NOMO-1 (cell line): Measurements from ENCODE around the gene NQO1.
A peak's percentile ranks its signal among the peaks of the same experiment; 100 is the strongest.

ENCODE experiments used
- DNase-seq, 2 experiments: peaks; one replicate each; lab custom pipeline; 2025; ENCODE audit not compliant: unreplicated experiment in 2 of 2; lab: John Stamatoyannopoulos, UW

Gene NQO1

DNA sequence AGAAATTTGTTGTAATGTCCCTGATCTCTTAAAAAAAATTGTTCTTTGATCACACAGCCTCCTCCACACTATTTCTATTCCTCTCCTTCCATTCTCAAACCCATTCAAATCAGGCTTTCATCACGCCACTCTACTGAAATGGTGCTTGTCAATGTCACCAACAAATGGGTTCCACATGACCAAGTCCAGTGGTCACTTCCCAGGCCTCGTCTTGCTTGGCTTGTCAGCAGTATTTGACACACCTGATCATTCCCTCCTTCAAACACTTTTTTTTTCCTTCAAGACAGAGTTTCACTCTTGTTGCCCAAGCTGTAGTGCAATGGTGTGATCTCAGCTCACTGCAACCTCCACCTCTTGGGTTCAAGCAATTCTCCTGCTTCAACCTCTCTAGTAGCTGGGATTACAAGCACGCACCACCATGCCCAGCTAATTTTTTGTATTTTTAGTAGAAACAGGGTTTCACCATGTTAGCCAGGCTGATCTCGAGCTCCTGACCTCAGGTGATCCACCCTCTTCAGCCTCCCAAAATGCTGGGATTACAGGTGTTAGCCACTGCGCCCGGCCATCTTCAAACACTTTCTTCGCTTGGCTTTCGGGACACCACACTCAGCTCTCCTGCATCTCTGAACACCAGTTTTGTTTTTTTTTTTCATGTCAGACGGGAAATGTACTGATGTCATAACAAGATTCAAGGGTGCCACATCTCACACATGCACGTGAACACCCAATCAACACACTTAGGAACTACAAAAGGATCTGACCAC is 18.3 kb downstream of the NQO1 start:
- no peak for DNase-seq

DNA sequence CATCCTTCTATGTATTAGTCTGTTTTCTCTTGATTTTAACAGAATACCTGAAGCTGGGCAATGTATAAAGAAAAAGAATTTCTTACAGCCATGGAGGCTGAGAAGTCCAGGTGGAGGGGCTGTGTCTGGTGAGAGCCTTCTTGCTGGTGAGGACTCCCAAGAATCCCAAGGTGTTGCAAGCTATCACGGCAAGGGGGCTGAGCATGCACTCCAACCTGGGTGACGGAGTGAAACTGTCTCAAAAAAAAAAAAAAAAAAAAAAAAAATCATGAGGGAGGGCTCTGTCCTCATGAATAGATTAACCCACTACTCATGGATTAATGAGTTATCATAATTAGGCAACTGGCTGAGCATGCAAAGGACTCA is 19.4 kb downstream of the NQO1 start:
- no peak for DNase-seq

DNA sequence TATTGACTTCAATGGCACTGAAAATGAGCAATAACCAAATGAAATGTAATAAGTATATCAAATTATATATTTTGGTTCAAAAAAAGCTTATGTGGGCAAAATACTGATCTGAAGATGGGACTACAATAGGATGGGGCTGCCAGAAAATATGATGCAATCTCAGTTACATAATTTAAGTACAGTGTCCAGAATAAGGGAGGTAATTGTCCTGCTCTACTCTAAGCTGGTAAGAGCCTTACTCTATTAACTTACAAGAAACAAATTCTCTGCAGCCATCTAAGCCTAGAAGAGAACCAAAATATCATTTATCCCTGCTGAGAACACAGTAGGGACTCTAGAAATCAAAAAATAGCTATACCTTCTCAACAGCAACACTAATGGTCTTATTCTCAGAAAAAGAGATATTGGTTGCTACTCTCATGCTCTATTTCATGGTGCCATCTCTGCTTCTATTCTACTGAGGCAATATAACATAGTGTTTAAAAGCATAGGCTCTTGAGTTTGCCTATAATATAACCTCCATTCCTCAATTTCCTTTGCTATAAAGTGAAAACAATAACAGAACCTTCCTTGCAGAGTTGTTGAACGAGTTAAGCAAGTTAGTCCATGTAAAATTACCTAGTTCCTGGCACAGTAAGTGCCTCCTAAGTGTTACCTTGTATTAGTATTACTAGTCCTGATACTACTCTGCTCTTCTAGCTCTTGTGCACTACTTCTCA is 19.9 kb downstream of the NQO1 start:
- peak in 1 of 2 experiments; percentile 14 for DNase-seq

DNA sequence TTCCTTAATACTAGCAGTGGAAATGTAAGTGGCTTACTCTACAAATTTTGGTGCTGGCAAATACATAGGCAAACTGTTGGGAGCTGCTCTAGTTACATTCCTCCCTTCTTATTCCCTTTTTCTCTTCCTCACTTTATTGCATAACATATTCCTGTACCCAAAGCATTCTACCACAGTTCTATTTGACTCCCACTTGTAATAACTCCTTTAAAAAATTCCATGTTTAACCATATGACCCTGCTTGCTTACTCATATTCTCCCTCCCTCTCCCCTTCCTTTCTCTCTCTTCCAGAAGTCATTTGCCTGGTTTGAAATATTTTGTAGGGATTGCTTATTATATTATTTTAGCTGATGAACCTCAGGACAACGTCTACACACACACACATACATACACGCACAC is 22.7 kb downstream of the NQO1 start:
- DNase-seq = no peak

DNA sequence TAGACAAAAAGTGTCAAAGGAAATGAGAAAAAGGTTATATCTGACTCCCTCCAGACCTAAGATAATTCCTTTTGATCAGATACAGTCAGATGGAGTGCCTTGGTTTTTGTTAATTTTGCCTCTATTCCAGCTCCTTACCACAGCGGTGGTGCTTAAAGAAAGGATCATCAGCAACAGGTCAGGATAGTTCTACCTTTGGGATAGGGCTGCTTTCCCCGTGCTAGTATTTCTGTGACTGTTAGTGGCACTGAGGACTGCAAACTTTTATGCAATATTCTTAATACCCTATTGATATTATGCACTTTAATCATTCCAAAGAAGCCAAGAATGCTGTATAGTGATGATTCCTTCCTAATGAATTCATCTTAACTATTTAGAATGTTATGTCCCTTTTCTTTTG is 24.5 kb downstream of the NQO1 start:
- no peak for DNase-seq

DNA sequence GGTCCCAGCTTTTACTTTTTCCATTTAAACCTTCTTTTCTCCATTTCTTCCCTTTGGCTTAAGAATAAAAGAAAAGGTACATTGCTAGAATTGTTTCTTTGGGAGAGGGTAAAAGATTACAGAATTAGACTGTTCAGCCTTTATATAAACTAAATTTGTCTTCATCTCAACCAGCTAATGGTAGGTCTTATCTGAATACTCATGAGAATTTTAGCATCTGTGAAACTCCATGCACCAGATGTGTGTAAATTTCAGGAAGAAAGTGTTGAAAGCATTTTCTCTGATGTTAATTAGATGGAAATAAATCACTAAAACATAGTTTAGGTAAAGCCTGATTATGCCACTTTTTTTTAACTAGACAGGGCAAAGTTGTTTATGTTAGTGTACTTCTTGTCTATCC is 24.9 kb downstream of the NQO1 start:
- DNase-seq = no peak

DNA sequence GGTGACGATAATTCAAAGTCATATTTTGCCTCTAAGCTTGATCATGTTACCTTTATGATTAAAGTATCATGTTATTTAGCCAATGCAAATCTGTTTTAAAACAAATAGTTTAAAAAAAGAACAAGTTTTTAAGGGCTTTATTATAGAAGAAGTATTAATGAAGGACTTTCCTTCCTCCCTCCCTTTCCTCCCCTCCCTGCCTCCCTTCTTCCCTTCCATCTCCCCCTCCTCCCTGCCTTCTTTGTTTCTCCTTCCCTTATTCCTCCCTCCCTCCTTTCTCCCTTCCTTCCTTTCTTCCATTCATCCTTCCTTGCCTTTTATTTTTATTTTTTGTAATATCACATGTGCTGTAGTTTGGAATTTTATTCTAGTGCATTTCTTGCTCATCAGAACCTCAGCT is 26.4 kb downstream of the NQO1 start:
- DNase-seq = no peak

DNA sequence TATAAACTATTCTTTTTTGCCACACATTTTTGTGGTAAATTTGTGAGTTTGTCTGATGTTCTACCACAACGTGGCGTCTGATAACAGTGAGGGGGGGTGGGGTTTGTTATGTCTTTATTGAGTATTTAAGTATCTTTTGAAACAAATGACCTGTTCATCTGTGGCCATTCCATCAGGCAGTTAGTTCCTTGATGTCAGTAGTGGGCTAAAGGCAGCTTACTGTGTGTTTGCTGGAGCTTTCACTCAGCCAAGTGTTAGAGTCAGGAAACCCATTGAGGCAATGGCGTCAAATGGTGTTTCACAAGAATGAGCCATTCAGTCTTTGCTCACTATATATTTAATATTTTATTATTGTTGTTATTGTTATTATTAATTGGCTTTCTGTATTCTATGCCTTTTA is 28.0 kb downstream of the NQO1 start:
- no peak for DNase-seq

DNA sequence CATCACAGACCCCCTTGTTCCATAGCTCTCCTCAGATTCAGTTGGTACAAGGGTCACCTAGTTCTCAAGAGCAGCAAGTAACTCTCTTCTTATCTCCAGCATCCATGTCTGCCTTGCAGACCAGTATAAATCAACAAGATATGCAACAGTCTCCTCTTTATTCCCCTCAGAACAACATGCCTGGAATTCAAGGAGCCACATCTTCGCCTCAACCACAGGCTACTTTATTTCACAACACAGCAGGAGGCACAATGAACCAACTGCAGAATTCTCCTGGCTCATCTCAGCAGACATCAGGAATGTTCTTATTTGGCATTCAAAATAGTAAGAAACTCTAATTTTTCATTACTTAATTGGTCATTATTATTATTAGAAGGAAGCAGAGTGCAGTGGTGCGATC is 32.4 kb downstream of the NQO1 start:
- no peak for DNase-seq

DNA sequence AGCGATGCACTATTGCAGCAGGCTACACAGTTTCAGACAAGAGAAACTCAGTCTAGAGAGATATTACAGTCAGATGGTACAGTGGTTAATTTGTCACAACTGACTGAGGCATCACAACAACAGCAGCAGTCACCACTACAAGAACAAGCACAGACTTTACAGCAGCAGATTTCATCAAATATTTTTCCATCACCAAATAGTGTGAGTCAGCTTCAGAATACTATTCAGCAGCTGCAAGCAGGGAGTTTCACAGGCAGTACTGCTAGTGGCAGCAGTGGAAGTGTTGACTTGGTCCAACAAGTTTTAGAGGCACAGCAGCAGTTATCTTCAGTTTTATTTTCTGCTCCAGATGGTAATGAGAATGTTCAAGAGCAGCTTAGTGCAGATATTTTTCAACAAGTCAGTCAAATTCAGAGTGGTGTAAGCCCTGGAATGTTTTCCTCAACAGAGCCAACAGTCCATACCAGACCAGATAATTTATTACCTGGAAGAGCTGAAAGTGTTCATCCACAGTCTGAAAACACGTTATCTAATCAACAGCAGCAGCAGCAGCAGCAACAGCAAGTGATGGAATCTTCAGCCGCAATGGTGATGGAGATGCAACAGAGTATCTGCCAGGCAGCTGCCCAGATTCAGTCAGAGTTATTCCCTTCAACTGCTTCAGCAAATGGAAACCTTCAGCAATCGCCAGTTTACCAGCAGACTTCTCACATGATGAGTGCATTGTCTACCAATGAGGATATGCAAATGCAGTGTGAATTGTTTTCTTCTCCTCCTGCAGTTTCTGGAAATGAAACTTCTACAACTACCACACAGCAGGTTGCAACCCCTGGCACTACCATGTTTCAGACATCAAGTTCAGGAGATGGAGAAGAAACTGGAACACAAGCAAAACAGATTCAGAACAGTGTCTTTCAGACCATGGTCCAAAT is 34.1 kb downstream of the NQO1 start:
- DNase-seq = no peak

DNA sequence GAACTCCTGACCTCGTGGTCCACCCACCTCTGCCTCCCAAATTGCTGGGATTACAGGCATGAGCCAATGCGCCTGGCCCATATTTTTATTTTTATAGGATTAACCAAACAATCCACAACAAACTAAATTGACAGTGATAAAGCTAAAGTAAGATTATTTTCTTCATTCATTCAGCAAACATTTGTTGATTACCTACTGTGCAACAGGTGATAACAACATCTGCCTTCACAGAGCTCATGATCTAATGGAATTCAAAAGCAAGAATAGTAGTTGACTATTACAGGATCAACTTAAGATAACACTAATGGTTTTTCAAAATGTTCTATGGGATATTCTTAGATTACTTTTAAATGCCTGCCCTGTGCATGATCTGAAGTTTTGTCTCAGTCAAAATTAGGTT is 37.8 kb downstream of the NQO1 start:
- no peak for DNase-seq

DNA sequence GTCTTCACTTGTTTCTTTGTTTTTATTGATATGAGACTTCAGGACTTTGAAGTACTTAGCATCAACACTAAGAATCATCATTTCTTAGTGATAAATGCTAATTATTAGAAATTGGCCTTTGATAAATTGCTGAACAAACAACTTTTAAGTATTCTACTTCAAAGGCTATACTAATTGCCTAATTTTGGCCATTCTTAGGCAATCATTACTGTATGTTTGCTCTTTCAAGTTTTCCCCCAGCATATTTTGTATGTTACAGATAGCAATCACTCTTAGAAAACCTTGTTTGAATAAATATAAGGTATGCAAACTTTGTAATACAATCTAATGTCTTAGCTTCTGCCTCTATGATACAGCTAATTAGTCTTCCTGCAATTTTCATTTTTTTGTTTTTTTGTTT is 46.0 kb downstream of the NQO1 start:
- no peak for DNase-seq

DNA sequence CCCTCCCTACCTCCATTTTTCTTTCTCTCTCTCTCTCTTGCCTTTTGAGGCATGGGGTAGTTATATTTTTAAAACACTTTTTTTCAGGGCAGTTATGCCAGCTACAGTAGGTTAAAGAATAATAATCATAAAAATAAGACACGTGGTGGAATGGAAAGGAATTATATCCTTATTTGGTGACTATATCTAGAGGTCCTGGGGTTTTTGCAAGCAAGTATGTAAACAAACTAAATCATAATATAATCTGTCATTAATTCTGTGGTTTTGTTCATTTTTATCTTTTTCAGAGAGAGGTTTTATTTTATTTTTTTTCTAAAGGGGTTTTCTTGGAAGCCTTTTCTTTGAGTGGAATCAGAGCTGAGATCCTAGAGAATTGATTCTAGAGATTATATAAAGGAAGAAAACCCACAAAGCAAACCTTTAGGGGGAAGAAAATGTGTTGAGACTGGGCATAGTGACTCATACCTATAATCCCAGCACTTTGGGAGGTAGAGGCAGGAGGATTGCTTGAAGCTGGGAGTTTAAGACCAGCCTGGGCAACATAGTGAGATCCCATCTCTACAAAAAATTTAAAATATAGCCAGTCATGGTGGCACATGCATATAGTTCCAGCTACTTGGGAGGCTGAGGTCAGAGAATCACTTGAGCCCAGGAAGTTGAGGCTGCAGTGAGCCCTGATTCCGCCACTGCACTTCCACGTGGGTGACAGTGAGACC is 53.2 kb downstream of the NQO1 start:
- no peak for DNase-seq

DNA sequence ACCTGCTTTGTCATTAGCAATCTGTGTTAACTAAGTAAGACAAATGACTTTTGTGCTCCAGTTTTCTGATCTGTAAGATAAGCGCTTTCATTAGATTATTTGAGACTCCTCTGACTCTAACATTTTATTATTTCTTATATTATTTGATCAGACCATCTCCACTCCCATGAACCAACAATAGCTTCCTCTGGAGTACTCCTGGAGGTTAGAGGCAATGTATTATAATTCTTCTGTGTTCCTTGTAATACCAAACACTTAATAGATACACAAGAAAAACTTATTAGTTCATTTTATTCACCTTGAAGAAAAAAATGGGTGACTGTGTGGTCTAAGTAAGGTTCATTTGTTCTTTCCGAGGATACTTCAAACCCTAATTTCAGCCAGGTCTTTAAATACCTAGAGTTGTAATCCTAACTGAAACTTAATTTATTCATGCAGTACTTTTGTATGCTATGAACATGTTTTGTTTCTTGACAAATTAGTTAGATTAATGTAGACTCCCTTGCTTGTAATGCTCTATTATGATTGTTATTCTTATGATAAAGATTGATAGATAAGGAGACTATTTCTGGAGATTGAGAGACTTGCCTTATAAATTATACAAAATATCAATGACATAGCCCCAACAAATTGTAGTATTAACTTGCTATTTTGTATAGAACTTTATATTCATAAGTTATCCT is 53.9 kb downstream of the NQO1 start:
- DNase-seq = no peak

DNA sequence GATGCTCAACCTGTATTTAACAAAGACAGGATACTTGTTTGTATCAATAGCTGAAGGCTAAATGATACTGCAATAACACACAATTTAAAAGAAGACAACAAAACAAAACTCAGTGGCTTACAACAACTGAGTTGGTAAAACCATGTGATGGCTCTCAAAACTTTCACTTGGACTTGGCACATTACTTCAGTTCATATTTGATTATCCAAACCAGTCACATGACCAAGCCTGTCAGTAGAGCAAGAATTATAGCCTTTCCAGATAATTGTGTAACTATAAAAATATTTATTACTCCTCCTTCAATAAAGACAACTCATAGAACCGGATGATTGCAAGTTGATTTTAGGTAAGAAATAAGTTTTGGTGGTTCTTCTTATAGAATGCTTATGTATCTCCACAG is 56.8 kb downstream of the NQO1 start:
- no peak for DNase-seq

DNA sequence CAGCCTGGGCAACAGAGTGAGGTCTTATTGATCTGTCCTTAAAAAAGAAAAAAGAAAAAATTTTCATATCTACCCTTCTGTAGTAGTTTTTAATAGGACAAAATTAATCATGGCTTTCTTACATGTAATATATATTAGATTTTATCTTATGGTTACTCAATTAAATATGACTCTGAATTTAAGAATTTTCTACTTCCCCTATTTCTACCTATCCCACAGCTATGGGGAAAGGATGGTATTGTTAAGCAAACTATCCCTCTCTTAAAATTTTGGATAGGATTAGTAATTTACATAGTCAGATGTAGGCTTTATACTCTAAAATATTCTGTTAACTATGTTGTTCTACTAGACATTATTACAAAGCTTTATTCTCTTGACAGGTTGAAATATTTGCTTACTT is 62.5 kb downstream of the NQO1 start:
- DNase-seq = no peak

DNA sequence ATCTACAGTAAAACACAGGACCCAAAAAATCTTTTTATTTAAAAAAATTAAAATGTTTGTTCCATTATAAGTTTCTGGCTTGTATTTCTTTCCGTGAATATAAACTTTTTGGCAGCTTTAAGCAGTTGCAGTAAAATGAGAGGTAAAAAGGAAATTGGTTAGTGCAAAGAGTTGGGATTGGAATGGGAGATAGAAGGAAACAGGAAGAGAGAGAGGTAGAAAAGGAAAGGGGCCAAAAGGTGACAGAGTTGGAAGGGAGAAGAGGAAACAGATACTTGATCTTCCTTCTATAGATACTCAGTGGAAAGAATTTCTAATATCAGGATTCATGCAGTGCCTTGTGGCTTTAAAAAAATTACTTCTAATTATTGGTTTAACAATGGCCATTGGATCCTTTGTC is 63.5 kb downstream of the NQO1 start:
- DNase-seq = no peak

DNA sequence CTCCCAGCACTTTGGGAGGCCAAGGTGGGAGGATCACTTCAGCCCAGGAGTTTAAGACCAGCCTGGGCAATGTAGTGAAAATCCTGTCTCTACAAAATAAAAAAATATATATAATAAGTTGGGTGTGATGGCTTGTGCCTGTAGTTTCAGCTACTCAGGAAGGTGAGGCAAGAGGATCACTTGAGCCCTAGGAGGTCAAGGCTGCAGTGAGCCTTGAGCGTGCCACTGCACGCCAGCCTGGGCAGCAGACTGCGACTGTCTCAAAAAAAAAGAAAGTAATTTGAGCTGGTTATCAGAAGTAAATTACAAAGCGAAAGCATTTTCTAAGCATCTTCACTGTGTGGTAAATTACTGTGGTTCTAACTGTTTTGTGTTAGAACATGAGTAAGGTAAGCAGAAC is 66.2 kb downstream of the NQO1 start:
- no peak for DNase-seq
